Measurements from ENCODE around the gene TANGO6. TPM values are rescaled to one million over a fixed set of nuclear protein-coding genes. Genes with fewer than 3 reads are reported as not detected.

TANGO6 gene
- total and polyA plus RNA-seq, 2 of the 8 experiments (the other 6 are each of a cell fraction or from before 2014, with no cell fraction given) = 5.0 to 19.5 TPM

DNA sequence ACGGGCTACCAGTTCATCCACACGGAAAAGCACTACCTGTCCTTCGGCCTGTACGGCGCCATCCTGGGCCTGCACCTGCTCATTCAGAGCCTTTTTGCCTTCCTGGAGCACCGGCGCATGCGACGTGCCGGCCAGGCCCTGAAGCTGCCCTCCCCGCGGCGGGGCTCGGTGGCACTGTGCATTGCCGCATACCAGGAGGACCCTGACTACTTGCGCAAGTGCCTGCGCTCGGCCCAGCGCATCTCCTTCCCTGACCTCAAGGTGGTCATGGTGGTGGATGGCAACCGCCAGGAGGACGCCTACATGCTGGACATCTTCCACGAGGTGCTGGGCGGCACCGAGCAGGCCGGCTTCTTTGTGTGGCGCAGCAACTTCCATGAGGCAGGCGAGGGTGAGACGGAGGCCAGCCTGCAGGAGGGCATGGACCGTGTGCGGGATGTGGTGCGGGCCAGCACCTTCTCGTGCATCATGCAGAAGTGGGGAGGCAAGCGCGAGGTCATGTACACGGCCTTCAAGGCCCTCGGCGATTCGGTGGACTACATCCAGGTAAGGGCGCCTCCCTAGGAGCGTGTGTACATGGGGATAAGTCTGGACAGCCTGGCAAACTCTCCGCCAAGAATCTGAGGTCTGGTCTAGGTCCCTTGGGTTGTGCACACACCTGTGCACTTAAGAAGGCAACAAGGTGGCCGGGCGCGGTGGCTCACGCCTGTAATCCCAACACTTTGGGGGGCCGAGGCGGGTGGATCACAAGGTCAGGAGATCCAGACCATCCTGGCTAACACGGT lies 266.3 kb downstream of the TANGO6 start (continued):
- TF ChIP-seq PHF8 (conservative IDR thresholded peaks at IDR 0.05; ENCODE audit: low read depth, low read length) (no peak), EP300 (IDR thresholded peaks at IDR 0.05; ENCODE audit: borderline replicate concordance in 1 of 2, low read depth in 2 of 2, low read length in 2 of 2) (no peak), SRF (IDR thresholded peaks at IDR 0.05; ENCODE audit: low read depth, low read length) (no peak), POLR2AphosphoS5 (IDR thresholded peaks at IDR 0.05; ENCODE audit: low read depth, low read length) (no peak)
- TF ChIP-seq, protein P1, sequence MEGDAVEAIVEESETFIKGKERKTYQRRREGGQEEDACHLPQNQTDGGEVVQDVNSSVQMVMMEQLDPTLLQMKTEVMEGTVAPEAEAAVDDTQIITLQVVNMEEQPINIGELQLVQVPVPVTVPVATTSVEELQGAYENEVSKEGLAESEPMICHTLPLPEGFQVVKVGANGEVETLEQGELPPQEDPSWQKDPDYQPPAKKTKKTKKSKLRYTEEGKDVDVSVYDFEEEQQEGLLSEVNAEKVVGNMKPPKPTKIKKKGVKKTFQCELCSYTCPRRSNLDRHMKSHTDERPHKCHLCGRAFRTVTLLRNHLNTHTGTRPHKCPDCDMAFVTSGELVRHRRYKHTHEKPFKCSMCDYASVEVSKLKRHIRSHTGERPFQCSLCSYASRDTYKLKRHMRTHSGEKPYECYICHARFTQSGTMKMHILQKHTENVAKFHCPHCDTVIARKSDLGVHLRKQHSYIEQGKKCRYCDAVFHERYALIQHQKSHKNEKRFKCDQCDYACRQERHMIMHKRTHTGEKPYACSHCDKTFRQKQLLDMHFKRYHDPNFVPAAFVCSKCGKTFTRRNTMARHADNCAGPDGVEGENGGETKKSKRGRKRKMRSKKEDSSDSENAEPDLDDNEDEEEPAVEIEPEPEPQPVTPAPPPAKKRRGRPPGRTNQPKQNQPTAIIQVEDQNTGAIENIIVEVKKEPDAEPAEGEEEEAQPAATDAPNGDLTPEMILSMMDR (IDR thresholded peaks at IDR 0.05; ENCODE audit: control extremely low read depth in 1 of 3, insufficient read depth in 1 of 3, low read depth in 1 of 3, low read length in 3 of 3) = no peak
- TF ChIP-seq, protein P2, sequence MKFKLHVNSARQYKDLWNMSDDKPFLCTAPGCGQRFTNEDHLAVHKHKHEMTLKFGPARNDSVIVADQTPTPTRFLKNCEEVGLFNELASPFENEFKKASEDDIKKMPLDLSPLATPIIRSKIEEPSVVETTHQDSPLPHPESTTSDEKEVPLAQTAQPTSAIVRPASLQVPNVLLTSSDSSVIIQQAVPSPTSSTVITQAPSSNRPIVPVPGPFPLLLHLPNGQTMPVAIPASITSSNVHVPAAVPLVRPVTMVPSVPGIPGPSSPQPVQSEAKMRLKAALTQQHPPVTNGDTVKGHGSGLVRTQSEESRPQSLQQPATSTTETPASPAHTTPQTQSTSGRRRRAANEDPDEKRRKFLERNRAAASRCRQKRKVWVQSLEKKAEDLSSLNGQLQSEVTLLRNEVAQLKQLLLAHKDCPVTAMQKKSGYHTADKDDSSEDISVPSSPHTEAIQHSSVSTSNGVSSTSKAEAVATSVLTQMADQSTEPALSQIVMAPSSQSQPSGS (IDR thresholded peaks at IDR 0.05; ENCODE audit: low read length) = no peak
